ENCODE results near the gene MKKS.

The MKKS gene

GRCh38 chr20:10367693-10367942 is 66.4 kb downstream of the MKKS start:
- no peak for DNase-seq

GRCh38 chr20:10366898-10367692 is 66.9 kb downstream of the MKKS start:
- DNase-seq, result no peak

- DNase-seq, result no peak
These were observed 71.3 kb downstream of the MKKS start for GRCh38 chr20:10362674-10363073.

DNA sequence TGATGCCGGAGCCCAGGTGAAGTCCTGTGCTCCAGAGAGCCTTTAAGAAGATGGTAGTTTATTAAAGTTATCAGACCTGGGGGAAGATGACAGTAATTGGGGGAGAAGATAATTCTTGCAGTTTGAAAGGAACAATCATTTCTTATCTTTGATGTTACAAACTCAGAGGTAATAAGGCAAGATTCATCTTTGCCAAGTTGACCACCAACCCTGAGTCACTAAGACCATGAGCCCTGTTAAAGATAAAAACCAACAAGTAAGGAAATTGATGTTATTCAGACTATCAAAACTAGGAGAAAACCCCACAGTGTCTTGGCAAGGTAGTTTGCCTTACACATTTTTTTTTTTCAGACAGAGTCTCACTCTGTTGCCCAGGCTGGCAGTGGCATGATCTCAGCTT is 73.1 kb downstream of the MKKS start:
- no peak for DNase-seq

DNA sequence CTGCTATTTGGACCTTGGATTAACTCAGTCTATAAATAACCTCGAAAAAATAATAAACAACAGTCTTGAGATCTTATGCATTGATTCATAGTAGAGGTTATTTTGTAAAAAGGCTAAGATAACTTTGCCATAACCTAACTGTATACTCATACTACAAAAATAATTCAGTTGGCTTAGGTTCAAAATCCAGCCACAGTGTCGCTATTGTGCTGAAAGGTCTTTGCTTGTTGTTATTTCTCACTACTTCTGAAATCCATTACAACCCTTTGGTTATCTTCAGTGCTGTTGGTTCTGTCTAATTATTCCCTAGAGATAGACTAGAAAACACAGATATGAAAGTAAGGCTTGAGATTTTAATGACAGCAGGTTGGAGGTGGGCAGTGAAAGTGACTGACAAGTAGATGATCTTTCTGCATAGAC is 74.4 kb downstream of the MKKS start:
- no peak for DNase-seq

DNA sequence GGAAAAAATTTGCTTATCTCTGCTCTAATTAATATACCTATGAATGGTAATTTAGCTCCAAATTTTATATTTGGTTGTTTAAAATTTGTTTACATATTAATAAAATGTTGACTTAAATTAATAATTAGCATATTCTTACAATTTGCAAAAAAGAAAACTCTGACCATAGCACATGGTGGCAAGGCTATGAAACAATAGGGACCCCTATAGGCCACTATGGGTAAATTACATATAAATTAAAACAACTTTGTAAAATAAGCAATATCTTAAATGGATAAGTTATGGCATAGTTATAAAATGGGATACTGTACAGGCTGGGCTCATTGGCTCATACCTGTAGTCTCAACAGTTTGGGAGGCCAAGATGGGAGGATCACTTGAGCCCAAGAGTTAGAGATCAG is 76.0 kb downstream of the MKKS start:
- DNase-seq, result no peak

- no peak for DNase-seq
These were observed 76.8 kb downstream of the MKKS start for GRCh38 chr20:10357061-10357708.

GRCh38 chr20:10356628-10357027 is 77.4 kb downstream of the MKKS start:
- DNase-seq, result no peak

GRCh38 chr20:10352934-10353824 is 80.8 kb downstream of the MKKS start:
- DNase-seq, result no peak

Measured in inflammatory macrophage treated with lipopolysaccharide for 1 hour (primary cell).